HL-60 (cell line): Measurements from ENCODE around the gene FIGN.

Experiments used
- GABPA ChIP-seq: IDR thresholded peaks from 2 replicates; pipeline ENCODE4 v1.6.1; 2012; ENCODE audit warnings: low read depth
- POLR2AphosphoS5 ChIP-seq: IDR thresholded peaks from 2 replicates; pipeline ENCODE4 v1.6.1; 2012; ENCODE audit warnings: low read depth
- TF ChIP-seq, protein P1 (sequence below): IDR thresholded peaks from one replicate; pipeline ENCODE4 v1.5.1; 2011; ENCODE audit warnings: low read length, control low read depth, inconsistent platforms; ENCODE audit not compliant: insufficient read depth
- TF ChIP-seq, protein P2 (sequence below): IDR thresholded peaks from 2 replicates; pipeline ENCODE4 v1.6.1; 2012; ENCODE audit warnings: low read depth; ENCODE audit not compliant: insufficient replicate concordance

DNA sequence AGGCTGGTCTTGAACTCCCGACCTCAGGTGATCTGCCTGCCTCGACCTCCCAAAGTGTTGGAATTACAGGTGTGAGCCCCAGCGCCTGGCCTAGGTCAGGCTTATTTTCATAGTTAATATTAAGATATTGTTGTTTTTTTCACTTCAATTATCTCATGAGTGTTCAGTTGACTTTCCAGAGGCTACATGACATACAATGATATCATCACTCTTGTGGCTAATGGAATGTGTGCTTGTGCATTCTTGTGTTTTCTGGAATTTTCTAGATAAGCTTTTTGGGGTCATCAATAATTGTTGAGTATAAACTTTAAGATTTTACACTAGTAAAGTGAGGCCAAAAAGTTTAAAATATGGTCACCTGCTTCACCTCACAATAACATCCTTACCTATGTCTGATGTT lies 180.9 kb downstream of the FIGN start:
- TF ChIP-seq, protein P1, sequence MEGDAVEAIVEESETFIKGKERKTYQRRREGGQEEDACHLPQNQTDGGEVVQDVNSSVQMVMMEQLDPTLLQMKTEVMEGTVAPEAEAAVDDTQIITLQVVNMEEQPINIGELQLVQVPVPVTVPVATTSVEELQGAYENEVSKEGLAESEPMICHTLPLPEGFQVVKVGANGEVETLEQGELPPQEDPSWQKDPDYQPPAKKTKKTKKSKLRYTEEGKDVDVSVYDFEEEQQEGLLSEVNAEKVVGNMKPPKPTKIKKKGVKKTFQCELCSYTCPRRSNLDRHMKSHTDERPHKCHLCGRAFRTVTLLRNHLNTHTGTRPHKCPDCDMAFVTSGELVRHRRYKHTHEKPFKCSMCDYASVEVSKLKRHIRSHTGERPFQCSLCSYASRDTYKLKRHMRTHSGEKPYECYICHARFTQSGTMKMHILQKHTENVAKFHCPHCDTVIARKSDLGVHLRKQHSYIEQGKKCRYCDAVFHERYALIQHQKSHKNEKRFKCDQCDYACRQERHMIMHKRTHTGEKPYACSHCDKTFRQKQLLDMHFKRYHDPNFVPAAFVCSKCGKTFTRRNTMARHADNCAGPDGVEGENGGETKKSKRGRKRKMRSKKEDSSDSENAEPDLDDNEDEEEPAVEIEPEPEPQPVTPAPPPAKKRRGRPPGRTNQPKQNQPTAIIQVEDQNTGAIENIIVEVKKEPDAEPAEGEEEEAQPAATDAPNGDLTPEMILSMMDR = no peak
- no peak for TF ChIP-seq POLR2AphosphoS5
- TF ChIP-seq, protein P2, sequence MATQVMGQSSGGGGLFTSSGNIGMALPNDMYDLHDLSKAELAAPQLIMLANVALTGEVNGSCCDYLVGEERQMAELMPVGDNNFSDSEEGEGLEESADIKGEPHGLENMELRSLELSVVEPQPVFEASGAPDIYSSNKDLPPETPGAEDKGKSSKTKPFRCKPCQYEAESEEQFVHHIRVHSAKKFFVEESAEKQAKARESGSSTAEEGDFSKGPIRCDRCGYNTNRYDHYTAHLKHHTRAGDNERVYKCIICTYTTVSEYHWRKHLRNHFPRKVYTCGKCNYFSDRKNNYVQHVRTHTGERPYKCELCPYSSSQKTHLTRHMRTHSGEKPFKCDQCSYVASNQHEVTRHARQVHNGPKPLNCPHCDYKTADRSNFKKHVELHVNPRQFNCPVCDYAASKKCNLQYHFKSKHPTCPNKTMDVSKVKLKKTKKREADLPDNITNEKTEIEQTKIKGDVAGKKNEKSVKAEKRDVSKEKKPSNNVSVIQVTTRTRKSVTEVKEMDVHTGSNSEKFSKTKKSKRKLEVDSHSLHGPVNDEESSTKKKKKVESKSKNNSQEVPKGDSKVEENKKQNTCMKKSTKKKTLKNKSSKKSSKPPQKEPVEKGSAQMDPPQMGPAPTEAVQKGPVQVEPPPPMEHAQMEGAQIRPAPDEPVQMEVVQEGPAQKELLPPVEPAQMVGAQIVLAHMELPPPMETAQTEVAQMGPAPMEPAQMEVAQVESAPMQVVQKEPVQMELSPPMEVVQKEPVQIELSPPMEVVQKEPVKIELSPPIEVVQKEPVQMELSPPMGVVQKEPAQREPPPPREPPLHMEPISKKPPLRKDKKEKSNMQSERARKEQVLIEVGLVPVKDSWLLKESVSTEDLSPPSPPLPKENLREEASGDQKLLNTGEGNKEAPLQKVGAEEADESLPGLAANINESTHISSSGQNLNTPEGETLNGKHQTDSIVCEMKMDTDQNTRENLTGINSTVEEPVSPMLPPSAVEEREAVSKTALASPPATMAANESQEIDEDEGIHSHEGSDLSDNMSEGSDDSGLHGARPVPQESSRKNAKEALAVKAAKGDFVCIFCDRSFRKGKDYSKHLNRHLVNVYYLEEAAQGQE = no peak
- no peak for TF ChIP-seq GABPA
